ENCODE data around the gene LRP4. TPM values are rescaled to one million over a fixed set of nuclear protein-coding genes. Genes with fewer than 3 reads are reported as not detected.

The LRP4 gene
- total and polyA plus RNA-seq, 2 of the 13 experiments (the other 11 are each of a cell fraction or from before 2014, with no cell fraction given): 4.7 to 13.3 TPM

DNA sequence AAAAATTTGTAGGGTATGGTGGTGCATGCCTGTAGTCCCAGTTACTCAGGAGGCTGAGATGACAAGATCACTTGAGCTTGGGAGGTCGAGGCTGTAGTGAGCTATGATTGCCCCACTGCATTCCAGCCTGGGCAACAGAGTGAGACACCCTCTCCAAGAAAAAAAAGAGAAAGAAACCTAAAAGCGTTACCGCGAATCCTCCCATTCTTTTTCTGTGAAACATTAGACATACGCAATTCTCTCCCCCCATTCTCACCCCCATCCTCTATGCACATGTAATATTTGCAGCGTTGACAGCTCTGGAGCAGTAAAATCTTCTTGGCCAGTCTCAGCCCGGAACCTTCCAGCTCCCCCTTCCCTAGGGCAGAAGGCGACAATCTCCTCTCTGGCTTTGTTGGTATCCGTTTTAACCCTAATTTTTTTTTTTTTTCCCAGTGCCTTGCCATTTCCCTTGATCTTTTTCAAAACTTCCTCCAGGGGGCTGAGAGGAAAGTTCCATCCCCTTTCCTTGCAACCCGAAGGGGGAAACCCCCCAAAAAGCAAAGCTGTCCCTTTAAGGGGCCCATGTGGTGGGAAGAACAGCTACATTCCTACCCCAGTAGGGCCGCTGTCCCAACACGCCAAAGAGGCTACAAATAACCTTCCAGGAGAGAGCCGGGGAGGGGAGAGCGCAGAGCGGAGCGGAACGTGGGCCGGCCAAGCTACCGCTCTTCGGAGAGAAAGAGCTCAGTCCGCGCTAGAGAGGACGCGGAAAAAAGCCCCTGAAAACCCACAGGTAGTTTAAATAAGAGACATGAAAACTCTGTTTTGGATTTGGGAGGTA lies 1.9 kb downstream of the LRP4 start:
- DNase-seq (ENCODE audit: low spot score): peak; percentile 55
- intact Hi-C loops (cut with micrococcal nuclease; ENCODE audit: unreplicated experiment) (loop anchor here (1.0 to 2.0 kb wide), 2 partner anchors 28 to 237 kb away; no protein-coding TSS in a partner anchor), in situ Hi-C loops (cut with HindIII; ENCODE audit: extremely low pct_ligation_motif_present, low pct_unique_long_range_greater_than_20kb) (loop anchor here (5.0 kb wide), 1 partner anchor 236 kb away; no protein-coding TSS in a partner anchor)
- peaks cover 23% of the 10 kb centered on the region for H3K79me2 ChIP-seq (ENCODE audit: insufficient read depth, low read length)
- ATAC-seq: peak; percentile 76
- peaks cover 2 to 5% of the 10 kb centered on the region in 2 experiments; a peak in 1 of 5 replicates for H3K27me3 ChIP-seq (ENCODE audit: control insufficient read depth in 1 of 2, insufficient read depth in 2 of 2, low read length in 2 of 2)
- POLR2A ChIA-PET: interaction anchor here (0.6 to 1.6 kb wide), 13 partner anchors 12 to 423 kb away, joined by 3 to 8 read pairs (median 3); partner anchors contain the start of genes CKAP5 and CSTPP1
- H3K4me3 ChIP-seq (replicated peaks in 1 of 3; ENCODE audit: insufficient read depth in 1 of 3, low read depth in 2 of 3, low read length in 3 of 3): peak overlapping the region; percentile 68 to 91 (median 75)
- H3K9ac ChIP-seq (ENCODE audit: insufficient read depth, low read depth, low read length): peak overlapping the region; percentile 74
- no peak for FAIRE-seq
- no peaks in the 10 kb centered on the region for H3K36me3 ChIP-seq (replicated peaks in 1 of 2; ENCODE audit: control insufficient read depth in 1 of 2, insufficient read depth in 2 of 2, low read length in 2 of 2)
- peaks cover 35% of the 10 kb centered on the region for H3K4me1 ChIP-seq (ENCODE audit: insufficient read depth, low read length)
- no peaks in the 10 kb centered on the region for H4K20me1 ChIP-seq (ENCODE audit: insufficient read depth, low read length)
- WGBS (ENCODE audit: low lambda C conversion rate): 29% methylated on average over 24 of the region's 24 CpGs
- TSS peak; percentile 53 for BruUV-seq (replicated peaks)
- CTCF ChIA-PET (ENCODE audit: low intra/inter-chr PET ratio, low total read pairs): no interaction called here
- peak overlapping the region; percentile 71 for H3K27ac ChIP-seq (ENCODE audit: extremely low read length, insufficient read depth, low read length)
- no peaks in the 10 kb centered on the region for H3K9me3 ChIP-seq (ENCODE audit: low read length)
- peak overlapping the region; percentile 59 for H2AFZ ChIP-seq (ENCODE audit: low read length)
- H3K4me2 ChIP-seq (ENCODE audit: low read depth, low read length): peak overlapping the region; percentile 90
- TF ChIP-seq PHF21A (CRISPR knock-in tag; IDR thresholded peaks at IDR 0.05) (peak; percentile 69; the same call in 1 of the 2 replicates), ZNF441 (CRISPR knock-in tag; IDR thresholded peaks at IDR 0.05; ENCODE audit: borderline replicate concordance) (peak; percentile 40; the same call in 1 of the 2 replicates), IKZF4 (CRISPR knock-in tag; IDR thresholded peaks at IDR 0.05; ENCODE audit: borderline replicate concordance, low read depth, not compliant biosample characterization) (no peak), ZNF546 (CRISPR knock-in tag; conservative IDR thresholded peaks at IDR 0.05) (no peak), ZNF260 (CRISPR knock-in tag; IDR thresholded peaks at IDR 0.05; ENCODE audit: borderline replicate concordance, low read depth) (no peak), POLR2G (IDR thresholded peaks at IDR 0.05; ENCODE audit: low read depth, low read length) (0 out of 2 replicates have a peak, but pooled peaks have one; percentile 22), ZNF30 (CRISPR knock-in tag; IDR thresholded peaks at IDR 0.05) (no peak), ZFY (CRISPR knock-in tag; IDR thresholded peaks at IDR 0.05) (peak; percentile 30), EED (CRISPR knock-in tag; IDR thresholded peaks at IDR 0.05) (no peak), ISX (CRISPR knock-in tag; conservative IDR thresholded peaks at IDR 0.05) (no peak), PHF8 (CRISPR knock-in tag; IDR thresholded peaks at IDR 0.05) (0 out of 2 replicates have a peak, but pooled peaks have one; percentile 8)
- TF ChIP-seq, protein P1, sequence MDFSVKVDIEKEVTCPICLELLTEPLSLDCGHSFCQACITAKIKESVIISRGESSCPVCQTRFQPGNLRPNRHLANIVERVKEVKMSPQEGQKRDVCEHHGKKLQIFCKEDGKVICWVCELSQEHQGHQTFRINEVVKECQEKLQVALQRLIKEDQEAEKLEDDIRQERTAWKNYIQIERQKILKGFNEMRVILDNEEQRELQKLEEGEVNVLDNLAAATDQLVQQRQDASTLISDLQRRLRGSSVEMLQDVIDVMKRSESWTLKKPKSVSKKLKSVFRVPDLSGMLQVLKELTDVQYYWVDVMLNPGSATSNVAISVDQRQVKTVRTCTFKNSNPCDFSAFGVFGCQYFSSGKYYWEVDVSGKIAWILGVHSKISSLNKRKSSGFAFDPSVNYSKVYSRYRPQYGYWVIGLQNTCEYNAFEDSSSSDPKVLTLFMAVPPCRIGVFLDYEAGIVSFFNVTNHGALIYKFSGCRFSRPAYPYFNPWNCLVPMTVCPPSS (IDR thresholded peaks at IDR 0.05): no peak
- TF ChIP-seq, protein P2, sequence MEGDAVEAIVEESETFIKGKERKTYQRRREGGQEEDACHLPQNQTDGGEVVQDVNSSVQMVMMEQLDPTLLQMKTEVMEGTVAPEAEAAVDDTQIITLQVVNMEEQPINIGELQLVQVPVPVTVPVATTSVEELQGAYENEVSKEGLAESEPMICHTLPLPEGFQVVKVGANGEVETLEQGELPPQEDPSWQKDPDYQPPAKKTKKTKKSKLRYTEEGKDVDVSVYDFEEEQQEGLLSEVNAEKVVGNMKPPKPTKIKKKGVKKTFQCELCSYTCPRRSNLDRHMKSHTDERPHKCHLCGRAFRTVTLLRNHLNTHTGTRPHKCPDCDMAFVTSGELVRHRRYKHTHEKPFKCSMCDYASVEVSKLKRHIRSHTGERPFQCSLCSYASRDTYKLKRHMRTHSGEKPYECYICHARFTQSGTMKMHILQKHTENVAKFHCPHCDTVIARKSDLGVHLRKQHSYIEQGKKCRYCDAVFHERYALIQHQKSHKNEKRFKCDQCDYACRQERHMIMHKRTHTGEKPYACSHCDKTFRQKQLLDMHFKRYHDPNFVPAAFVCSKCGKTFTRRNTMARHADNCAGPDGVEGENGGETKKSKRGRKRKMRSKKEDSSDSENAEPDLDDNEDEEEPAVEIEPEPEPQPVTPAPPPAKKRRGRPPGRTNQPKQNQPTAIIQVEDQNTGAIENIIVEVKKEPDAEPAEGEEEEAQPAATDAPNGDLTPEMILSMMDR (CRISPR knock-in tag; IDR thresholded peaks at IDR 0.05): 0 out of 2 replicates have a peak, but pooled peaks have one; percentile 19
- TF ChIP-seq, protein P3, sequence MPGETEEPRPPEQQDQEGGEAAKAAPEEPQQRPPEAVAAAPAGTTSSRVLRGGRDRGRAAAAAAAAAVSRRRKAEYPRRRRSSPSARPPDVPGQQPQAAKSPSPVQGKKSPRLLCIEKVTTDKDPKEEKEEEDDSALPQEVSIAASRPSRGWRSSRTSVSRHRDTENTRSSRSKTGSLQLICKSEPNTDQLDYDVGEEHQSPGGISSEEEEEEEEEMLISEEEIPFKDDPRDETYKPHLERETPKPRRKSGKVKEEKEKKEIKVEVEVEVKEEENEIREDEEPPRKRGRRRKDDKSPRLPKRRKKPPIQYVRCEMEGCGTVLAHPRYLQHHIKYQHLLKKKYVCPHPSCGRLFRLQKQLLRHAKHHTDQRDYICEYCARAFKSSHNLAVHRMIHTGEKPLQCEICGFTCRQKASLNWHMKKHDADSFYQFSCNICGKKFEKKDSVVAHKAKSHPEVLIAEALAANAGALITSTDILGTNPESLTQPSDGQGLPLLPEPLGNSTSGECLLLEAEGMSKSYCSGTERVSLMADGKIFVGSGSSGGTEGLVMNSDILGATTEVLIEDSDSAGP (CRISPR knock-in tag; IDR thresholded peaks at IDR 0.05; ENCODE audit: borderline replicate concordance): peak; percentile 97
- TF ChIP-seq, protein P4, sequence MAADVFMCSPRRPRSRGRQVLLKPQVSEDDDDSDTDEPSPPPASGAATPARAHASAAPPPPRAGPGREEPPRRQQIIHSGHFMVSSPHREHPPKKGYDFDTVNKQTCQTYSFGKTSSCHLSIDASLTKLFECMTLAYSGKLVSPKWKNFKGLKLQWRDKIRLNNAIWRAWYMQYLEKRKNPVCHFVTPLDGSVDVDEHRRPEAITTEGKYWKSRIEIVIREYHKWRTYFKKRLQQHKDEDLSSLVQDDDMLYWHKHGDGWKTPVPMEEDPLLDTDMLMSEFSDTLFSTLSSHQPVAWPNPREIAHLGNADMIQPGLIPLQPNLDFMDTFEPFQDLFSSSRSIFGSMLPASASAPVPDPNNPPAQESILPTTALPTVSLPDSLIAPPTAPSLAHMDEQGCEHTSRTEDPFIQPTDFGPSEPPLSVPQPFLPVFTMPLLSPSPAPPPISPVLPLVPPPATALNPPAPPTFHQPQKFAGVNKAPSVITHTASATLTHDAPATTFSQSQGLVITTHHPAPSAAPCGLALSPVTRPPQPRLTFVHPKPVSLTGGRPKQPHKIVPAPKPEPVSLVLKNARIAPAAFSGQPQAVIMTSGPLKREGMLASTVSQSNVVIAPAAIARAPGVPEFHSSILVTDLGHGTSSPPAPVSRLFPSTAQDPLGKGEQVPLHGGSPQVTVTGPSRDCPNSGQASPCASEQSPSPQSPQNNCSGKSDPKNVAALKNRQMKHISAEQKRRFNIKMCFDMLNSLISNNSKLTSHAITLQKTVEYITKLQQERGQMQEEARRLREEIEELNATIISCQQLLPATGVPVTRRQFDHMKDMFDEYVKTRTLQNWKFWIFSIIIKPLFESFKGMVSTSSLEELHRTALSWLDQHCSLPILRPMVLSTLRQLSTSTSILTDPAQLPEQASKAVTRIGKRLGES (CRISPR knock-in tag; IDR thresholded peaks at IDR 0.05; ENCODE audit: borderline replicate concordance): no peak

All from HepG2 (cell line).